Measurements from ENCODE around the gene CDKN1B. TPM values are rescaled to one million over a fixed set of nuclear protein-coding genes. Genes with fewer than 3 reads are reported as not detected.

CDKN1B gene
- total RNA-seq, 4 donors from 2014 or later = 48.7 to 97.4 (median 70.6) TPM

GRCh38 chr12:12747278-12747677 is 30.1 kb downstream of the CDKN1B start:
- no peak overlapping the region for H3K4me3 ChIP-seq
- no peaks in the 10 kb centered on the region for H3K9me3 ChIP-seq
- WGBS = 95% methylated on average over 3 of the region's 3 CpGs
- TF ChIP-seq POLR2AphosphoS5 (IDR thresholded peaks at IDR 0.05) = no peak
- no peak for TF ChIP-seq POLR2A (IDR thresholded peaks at IDR 0.05; ENCODE audit: low read depth)
- TF ChIP-seq, protein P1, sequence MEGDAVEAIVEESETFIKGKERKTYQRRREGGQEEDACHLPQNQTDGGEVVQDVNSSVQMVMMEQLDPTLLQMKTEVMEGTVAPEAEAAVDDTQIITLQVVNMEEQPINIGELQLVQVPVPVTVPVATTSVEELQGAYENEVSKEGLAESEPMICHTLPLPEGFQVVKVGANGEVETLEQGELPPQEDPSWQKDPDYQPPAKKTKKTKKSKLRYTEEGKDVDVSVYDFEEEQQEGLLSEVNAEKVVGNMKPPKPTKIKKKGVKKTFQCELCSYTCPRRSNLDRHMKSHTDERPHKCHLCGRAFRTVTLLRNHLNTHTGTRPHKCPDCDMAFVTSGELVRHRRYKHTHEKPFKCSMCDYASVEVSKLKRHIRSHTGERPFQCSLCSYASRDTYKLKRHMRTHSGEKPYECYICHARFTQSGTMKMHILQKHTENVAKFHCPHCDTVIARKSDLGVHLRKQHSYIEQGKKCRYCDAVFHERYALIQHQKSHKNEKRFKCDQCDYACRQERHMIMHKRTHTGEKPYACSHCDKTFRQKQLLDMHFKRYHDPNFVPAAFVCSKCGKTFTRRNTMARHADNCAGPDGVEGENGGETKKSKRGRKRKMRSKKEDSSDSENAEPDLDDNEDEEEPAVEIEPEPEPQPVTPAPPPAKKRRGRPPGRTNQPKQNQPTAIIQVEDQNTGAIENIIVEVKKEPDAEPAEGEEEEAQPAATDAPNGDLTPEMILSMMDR (IDR thresholded peaks at IDR 0.05) = no peak
- TF ChIP-seq EP300 (IDR thresholded peaks at IDR 0.05) = no peak
- no peak for DNase-seq (ENCODE audit: extremely low spot score)
- H3K27me3 ChIP-seq = no peaks in the 10 kb centered on the region
- no peak overlapping the region for H3K27ac ChIP-seq (replicated peaks in 1 of 4)
- H3K4me1 ChIP-seq = peaks cover 0 to 2% (median 0%) of the 10 kb centered on the region in 4 donors
- intact Hi-C loops (cut with DNase I) = no loop called here
- H3K36me3 ChIP-seq = no peaks in the 10 kb centered on the region

DNA sequence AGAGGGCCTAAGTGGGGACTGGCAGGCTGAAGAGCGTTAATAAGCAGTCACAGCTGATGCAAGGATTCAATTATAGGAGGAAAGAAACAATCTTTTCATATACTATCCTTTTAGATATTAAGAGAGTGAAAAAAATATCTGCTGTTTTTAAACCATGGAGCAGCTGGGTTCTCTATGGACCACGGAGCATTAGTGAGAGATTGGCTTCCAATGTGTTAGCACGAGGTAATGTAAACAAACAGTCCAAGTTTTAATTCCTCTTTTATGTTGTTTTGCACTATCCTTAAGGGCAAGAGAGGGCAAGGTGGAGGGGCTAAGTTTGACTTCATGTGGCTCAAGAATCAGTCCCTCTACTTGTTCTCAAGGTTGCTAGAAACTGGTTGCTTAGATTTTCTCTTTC is 30.9 kb downstream of the CDKN1B start:
- 55% methylated on average over 3 of the region's 3 CpGs for WGBS
- H3K36me3 ChIP-seq = no peaks in the 10 kb centered on the region
- no peaks in the 10 kb centered on the region for H3K9me3 ChIP-seq
- no peak for DNase-seq (ENCODE audit: extremely low spot score)
- no peaks in the 10 kb centered on the region for H3K4me1 ChIP-seq
- intact Hi-C loops (cut with DNase I) = no loop called here
- TF ChIP-seq, protein P1 (IDR thresholded peaks at IDR 0.05) = no peak
- TF ChIP-seq EP300 (IDR thresholded peaks at IDR 0.05) = no peak
- no peak overlapping the region for H3K27ac ChIP-seq (replicated peaks in 1 of 4)
- H3K4me3 ChIP-seq = no peak overlapping the region
- no peaks in the 10 kb centered on the region for H3K27me3 ChIP-seq

GRCh38 chr12:12749433-12749832 is 32.3 kb downstream of the CDKN1B start:
- TF ChIP-seq EP300 (IDR thresholded peaks at IDR 0.05) (no peak), POLR2A (IDR thresholded peaks at IDR 0.05; ENCODE audit: low read depth) (no peak), POLR2AphosphoS5 (IDR thresholded peaks at IDR 0.05) (no peak)
- TF ChIP-seq, protein P1 (IDR thresholded peaks at IDR 0.05) = no peak
- no peaks in the 10 kb centered on the region for H3K27me3 ChIP-seq
- no peaks in the 10 kb centered on the region for H3K4me1 ChIP-seq
- WGBS = 89% methylated on average over 7 of the region's 7 CpGs
- intact Hi-C loops (cut with DNase I) = no loop called here
- no peak for DNase-seq (ENCODE audit: extremely low spot score)
- H3K4me3 ChIP-seq = peak overlapping the region; percentile 26 to 44 (median 34)
- H3K36me3 ChIP-seq = no peaks in the 10 kb centered on the region
- no peaks in the 10 kb centered on the region for H3K9me3 ChIP-seq
- H3K27ac ChIP-seq (replicated peaks in 1 of 4) = peak overlapping the region in 3 of 4 donors; percentile 25 to 49 (median 47)

- Histone ChIP-seq H3K9me3 (no peaks in the 10 kb centered on the region), H3K4me1 (no peaks in the 10 kb centered on the region), H3K4me3 (no peak overlapping the region), H3K27me3 (no peaks in the 10 kb centered on the region), H3K36me3 (no peaks in the 10 kb centered on the region), H3K27ac (replicated peaks in 1 of 4) (no peak overlapping the region)
- TF ChIP-seq POLR2AphosphoS5 (IDR thresholded peaks at IDR 0.05) = no peak
- TF ChIP-seq, protein P1 (IDR thresholded peaks at IDR 0.05) = no peak
- no peak for TF ChIP-seq EP300 (IDR thresholded peaks at IDR 0.05)
- 88% methylated on average over 5 of the region's 5 CpGs for WGBS
- intact Hi-C loops (cut with DNase I) = no loop called here
- DNase-seq (ENCODE audit: extremely low spot score) = no peak
These were observed 38.8 kb downstream of the CDKN1B start for GRCh38 chr12:12755923-12756322.

DNA sequence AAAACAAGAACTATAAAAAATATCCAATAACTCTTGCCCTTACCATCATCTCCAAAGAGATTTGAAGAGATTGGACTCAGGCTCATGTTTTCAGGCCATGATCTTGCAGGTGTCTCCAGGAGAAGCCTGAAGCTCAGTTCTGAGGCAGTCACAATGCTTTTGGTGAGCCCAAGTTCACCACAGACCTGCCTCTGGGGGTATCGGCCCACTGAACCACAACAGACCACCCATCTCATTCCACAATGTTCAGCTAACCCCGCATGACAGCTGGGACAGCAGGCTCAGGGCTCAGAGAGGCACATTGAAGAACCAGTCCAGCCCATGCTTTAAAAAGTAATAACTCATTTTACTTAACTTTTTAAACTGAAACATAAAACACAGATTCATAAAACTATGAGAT is 40.0 kb downstream of the CDKN1B start:
- H3K4me1 ChIP-seq = no peaks in the 10 kb centered on the region
- no peaks in the 10 kb centered on the region for H3K27me3 ChIP-seq
- H3K9me3 ChIP-seq = no peaks in the 10 kb centered on the region
- intact Hi-C loops (cut with DNase I) = no loop called here
- 80% methylated on average over 1 of the region's 2 CpGs for WGBS
- TF ChIP-seq POLR2AphosphoS5 (IDR thresholded peaks at IDR 0.05) (no peak), POLR2A (IDR thresholded peaks at IDR 0.05; ENCODE audit: low read depth) (no peak), EP300 (IDR thresholded peaks at IDR 0.05) (no peak)
- TF ChIP-seq, protein P1 (IDR thresholded peaks at IDR 0.05) = no peak
- no peak overlapping the region for H3K27ac ChIP-seq (replicated peaks in 1 of 4)
- no peak overlapping the region for H3K4me3 ChIP-seq
- no peaks in the 10 kb centered on the region for H3K36me3 ChIP-seq
- no peak for DNase-seq (ENCODE audit: extremely low spot score)
